GM19468 (cell line): ENCODE measurements around the gene OR1F1.
"Not testable (repeated sequence)": the region's sequence is repeated elsewhere in the genome, so short reads cannot be mapped to it uniquely, and the experiment has no call there.

Source experiments
- ATAC-seq: cut with Tn5 transposase; IDR thresholded peaks from one replicate; pipeline ENCODE4 v1.9.1; 2021; ENCODE audit warnings: mild to moderate bottlenecking, moderate library complexity, moderate number of reproducible peaks; ENCODE audit not compliant: unreplicated experiment; ENCODE audit errors: extremely low read depth

OR1F1 gene

DNA sequence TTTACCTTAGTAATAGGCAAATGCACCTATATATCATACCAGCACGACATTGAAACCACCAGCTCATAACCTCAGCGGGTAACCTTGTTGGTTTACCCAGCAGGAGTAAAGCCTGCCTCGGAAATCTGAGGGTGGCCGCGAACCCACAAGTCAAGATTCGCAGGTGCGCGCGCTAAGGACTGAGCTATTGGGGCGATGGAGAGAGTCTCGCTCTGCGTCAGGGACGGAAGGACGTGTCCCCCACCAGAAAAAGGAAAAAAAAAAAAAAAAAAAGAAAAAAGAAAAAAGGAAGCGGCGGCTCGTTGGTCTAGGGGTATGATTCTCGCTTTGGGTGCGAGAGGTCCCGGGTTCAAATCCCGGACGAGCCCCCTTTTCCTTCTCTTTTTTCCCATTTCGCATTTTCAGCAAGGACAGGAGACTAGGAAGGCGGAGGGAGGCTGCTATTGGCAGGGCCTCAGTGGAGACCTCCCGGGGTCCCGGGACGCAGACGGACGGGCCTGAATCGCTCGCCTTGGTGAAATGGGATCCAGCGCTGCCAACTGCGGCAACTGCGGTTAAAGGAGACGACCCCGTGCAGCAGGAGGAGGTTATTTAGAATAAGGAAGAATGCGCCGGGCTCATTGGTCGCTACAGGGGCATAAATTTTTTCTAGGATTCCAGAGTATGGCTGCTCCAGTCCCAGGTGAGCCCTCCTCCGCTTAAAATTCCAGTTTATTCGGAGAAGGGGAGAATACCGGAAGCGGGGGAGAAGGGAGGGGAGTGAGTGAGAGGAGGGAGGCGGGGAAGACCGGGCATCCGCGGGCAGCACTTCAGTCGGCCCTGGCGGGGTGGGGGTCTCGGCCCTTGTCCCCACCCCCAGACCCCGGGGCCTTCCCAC is at the start of gene OR1F1:
Gene OR1F1 (plus strand): TSS at position 407 of the 877 bp plus-strand sequence.
- no peak for ATAC-seq

DNA sequence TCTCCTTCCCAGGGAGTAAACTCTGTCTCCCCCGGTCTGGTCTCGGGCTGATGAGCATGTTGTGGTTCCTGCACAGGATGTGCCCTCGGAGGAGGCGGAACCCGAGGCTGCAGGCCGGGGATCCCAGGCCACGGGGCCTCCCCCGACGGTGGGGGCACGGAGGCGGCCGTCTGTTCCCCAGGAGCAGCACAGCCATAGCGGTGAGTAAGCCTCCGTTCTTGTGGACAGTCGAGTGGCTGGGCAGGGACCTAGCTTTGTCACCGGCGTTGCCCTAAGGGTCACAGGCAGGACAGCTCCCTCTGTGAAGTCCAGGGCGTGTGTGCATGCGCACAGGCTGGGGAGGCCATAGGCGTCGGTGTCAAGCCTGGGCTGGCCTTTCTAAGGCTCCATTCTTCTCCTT is 49.7 kb upstream of the OR1F1 start:
- ATAC-seq, result no peak

DNA sequence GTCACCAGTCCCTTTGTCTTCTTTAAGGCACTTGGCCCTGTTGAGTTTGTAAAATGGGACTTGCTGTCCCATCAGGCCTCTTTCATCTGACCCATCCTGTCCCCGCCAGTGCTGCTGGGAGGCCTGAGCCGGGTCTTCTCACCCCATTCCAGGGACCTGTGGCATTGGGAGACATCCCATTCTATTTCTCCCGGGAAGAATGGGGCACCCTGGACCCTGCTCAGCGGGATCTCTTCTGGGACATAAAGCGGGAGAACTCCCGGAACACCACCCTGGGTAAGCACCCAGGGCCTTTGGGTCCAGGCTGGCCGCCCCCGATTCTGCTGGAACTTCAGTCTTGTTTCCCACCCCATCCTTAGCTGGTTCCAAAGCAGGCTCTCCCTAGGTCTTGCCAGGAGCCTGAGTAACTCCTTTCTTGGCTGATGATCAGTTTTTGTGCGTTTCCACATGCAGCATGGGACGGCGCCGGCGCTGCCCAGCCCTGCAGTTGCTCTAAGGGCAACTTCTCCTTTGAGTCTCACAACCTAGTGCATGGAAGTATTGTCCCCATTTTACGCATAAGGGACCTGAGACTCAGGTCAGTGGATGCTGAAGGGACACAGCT is 49.1 kb upstream of the OR1F1 start:
- no peak for ATAC-seq

DNA sequence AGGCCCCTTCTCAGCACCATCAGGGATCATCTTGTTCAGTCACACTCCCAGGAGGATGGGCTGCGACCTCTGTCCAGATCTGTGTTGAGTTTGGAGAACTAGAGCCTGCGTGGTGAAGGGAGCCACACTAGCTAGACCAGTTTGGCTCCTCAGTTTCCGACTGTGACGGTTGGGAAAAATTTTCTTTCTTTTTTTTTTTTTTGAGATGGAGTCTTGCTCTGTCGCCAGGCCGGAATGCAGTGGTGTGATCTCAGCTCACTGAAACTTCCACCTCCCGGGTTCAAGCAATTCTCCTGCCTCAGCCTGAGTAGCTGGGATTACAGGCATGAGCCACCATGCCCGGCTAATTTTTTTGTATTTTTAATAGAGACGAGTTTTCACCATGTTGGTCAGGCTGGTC is 48.4 kb upstream of the OR1F1 start:
- not testable (repeated sequence) for ATAC-seq

DNA sequence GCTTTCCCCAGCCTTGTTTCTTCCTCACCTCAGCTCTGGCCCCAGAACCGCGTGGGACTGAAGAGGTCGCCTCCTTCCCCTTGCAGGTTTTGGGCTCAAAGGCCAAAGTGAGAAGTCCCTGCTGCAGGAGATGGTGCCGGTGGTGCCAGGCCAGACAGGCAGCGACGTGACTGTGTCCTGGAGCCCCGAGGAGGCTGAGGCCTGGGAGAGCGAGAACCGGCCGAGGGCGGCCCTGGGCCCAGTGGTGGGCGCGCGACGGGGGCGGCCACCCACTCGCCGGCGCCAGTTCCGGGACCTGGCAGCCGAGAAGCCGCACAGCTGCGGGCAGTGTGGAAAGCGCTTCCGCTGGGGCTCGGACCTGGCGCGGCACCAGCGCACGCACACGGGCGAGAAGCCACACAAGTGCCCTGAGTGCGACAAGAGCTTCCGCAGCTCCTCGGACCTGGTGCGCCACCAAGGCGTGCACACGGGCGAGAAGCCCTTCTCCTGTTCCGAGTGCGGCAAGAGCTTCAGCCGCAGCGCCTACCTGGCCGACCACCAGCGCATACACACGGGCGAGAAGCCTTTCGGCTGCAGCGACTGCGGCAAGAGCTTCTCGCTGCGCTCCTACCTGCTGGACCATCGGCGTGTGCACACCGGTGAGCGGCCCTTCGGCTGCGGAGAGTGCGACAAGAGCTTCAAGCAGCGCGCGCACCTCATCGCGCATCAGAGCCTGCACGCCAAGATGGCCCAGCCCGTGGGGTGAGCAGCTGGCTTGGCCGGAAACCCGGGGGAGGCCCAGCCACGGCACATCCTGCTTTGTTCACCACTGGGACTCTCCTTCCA is 47.2 kb upstream of the OR1F1 start:
- no peak for ATAC-seq

DNA sequence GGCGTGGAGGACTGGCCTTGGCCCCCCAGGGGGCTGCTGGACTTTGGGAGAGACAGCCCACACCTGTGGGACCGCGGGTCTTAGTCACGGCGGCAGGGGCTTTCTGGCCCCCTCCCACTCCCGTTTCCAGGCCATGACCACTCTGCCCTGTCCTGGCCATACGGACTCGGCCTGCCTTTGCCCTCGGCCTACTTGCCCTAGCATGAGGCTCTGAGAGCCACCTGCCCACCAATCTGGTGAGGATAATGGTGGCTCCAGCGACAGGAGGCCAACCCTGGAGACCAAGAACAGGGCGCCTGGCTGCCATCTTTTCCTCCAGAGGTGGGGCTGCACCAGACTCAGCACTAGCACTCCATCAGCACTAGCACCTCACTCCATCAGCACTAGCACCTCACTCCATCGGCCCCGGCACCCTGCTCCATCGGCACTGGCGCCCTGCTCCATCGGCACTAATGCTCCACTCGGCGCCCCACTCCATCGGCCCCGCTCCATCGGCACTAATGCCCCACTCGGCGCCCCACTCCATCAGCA is 46.2 kb upstream of the OR1F1 start:
- no peak for ATAC-seq

DNA sequence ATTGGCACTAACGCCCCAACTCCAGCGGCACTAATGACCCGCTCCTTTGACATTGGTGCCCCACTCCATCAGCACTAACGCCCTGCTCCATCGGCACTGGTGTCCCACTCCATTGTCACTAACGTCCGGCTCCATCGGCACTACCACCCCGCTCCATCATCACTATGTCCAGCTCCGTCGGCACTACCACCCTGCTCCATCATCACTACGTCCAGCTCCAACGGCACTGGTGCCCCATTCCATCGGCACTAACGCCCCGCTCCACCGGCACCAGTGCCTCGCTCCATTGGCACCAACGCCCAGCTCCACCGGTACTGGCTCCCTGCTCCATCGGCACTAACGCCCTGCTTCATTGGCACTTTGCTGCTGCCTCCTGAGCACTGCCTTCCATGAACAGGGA is 45.7 kb upstream of the OR1F1 start:
- no peak for ATAC-seq

DNA sequence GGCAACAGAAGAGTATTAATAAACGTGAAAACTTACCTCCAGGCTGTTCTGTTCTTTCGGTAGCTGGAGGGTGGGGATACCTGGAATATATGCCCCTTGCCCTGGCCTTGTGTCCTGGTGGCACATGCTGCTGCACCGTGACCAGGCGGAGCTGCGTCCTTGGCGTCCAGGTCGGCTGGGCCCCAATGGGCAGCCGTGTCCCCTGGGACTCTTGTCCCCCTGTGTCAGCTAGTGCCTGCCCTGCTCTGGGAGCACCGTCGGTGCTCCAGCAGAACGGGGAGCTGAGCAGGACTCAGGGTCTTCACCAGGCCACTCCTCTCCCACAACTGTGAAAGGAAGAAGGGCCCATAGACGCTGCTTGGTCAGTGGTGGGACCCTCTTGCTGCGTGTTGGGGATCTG is 45.2 kb upstream of the OR1F1 start:
- ATAC-seq, result no peak

DNA sequence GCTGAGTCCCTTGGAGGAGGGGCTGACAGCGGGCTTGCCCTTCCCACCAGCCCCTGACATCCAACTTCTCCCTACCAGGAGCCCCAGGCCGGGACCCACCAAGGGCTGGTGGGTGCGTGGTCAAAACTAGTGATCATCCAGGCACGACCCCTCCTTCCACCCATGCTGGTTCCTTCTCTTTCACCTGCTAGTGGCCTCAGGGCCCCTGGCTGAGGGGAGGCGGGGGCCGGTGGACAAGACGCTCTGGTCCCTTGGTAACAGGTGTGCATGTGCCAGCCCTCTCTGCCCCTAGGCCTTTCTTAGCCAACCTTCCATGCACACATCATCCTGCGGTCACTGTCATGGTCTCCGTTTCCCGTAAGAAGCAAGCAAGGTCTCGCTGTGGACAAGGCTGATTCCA is 44.8 kb upstream of the OR1F1 start:
- ATAC-seq, result no peak

DNA sequence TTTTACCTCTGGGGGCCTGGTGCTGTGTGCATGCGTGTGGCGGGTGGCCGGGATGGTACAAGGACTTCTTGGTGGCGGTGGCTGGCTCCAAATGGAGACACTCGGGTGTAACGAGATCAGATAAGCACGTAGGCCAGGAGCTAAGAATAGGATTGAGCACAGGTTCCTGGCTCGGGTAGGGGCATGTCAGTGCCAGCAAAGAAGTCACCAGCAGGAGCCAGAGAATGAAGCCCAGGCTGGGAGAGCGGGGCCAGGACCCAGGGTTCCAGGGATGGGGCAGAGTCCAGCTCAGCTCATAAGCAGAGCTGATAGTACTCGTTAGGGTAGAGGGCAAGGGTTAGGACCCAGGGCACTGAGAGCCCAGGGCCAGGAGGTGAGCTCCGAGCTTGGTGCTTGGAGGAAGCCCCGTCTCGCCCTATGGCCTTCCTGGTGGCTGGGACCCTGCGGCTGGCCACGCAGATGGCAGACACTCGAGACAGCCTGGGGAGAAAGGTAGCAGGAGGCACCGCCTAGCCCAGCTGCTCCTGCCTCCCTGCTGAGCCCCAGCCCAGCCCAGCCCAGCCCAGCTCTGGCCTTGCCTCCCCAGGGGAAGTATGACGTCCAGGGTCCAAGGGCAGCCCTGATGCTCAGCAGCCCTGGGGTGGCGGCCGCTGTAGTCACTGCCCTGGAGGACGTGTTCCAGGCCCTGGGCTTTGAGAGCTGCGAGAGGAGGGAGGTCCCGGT is 44.2 kb upstream of the OR1F1 start:
- no peak for ATAC-seq

DNA sequence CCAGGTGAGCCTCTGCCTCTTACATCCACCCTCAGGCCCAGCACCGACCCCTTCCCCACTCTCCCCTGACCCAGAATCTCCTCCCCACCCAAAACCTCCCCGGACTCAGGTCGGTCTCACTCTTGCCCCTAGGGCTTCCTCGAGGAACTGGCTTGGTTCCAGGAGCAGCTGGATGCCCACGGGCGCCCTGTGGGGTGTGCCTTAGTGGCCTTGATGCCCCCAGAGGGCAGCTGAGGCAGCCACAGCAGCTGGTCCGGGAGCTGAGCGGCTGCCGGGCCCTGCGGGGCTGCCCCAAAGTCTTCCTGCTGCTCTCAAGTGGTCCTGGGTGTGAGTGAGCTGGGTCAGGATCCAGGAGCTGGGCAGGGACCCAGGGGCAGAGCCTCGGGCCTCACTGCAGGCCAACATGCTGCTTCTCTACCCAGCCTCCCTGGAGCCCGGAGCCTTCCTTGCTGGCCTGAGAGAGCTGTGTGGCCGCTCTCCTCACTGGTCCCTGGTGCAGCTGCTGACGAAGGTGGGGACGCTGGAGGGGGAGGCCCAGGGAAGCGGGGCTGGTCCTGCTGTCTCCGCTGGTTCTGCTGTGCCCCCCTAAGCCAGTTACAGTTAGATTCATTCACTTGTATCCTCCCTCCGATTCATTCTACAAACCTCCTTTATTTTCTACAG is 43.6 kb upstream of the OR1F1 start:
- no peak for ATAC-seq

DNA sequence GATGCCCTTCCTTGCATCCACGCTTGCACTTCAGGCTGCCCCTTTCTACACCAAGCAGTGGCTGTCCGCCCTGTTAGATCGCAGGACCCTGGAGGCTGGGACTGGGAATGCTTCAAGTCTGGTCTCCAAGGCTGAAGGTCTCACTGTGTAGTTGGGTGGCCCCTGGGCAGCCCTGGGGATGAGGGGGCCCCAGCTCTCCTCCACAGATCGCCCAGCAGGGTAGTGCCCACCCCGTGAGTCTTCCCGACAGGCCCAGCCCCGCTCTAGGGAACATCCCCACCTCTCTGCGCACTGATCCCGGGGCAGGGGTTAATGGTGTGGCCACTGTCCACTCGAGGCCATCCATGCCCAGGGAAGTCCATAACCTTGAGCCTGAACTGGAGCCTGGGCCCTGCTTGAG is 42.9 kb upstream of the OR1F1 start:
- no peak for ATAC-seq

DNA sequence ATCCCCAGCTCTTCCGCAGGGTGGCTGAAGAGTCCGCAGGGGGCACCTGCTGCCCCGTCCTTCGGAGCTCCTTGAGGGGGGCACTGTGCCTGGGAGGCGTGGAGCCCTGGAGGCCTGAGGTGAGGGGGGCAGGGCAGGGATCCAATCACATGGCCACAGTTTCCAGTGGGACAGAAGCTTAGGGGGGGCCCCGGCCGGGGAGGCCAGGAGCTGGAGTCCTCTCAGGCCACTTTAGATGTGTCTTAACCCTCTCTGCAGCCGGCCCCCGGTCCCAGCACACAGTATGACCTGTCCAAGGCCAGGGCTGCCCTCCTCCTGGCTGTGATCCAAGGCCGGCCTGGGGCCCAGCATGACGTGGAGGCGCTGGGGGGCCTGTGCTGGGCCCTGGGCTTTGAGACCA is 42.3 kb upstream of the OR1F1 start:
- ATAC-seq, result no peak

DNA sequence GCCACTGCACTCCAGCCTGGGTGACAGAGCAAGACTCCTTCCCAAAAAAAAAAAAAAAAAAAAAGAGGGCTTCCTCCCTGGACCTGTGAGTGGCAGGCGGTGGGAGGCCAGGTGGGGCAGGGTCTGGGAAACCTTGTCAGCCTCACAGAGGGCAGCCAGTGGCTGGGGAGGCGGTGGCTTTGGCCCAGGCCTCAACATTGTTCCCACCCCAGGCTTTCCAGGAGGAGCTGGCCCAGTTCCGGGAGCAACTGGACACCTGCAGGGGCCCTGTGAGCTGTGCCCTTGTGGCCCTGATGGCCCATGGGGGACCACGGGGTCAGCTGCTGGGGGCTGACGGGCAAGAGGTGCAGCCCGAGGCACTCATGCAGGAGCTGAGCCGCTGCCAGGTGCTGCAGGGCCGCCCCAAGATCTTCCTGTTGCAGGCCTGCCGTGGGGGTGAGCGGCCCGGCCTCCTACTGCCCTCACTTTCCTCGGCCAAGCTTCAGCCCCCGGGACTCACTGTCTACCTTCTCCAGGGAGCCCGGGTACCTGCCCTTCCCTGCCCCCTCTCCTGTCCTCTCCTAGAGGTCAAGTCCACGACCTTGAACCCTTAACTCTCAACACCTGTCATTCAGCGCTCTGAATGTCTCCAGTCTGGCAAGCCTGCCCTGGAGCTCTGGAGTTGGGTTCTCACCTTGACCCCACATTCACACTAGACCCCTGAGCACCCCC is 40.8 kb upstream of the OR1F1 start:
- ATAC-seq, result no peak

DNA sequence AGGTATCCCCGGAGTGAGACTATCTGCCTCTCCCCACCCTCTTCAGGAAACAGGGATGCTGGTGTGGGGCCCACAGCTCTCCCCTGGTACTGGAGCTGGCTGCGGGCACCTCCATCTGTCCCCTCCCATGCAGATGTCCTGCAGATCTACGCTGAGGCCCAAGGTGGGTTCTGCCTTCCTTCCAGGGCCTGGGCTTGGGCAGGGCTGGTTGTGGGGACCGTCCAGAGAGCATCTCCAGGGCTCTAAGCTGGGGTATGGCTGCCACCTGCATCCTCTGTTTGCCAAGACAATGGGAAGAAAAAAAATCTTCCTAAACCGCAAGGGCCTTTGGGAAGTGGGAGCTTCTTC is 40.3 kb upstream of the OR1F1 start:
- ATAC-seq, result no peak

DNA sequence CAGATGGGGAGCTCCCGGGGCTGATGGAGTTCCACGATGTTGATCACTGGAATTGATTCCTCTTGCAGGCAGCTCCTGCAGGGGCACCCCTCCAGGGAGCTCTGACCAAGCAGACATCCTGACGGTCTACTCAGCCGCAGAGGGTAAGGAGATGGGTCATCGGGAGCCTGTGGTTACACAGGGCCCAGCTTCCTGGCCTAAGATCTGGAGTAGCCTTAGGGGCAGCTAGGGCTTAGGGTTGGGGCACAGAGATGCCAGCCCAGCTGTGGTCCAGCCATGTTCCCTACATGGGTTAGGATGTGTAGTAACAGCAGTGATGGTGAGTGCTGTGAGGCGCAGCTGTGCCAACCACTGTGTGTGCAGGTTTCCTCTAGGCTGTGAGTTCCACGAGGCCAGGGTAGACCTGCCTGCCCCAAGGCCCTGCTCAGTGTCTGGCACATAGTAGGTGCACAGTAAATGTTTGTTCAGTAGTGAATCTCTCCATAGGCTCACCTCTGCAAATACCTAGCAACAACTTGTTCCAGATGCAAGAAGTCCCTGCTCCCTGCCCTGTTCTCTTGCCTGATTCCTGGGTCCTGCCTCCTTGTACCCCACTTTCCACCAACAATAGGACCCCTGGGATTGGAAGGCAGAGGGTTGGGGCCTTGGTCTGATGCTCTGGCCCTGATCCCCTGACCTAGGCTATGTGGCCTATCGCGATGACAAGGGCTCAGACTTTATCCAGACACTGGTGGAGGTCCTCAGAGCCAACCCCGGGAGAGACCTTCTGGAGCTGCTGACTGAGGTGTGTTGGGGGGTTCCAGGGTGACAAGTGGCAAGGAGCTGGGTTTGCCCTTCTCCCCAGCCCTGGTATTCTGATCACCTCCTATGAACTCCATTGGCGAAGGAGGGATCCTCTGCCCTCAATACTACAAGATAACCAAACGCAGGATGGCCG is 39.5 kb upstream of the OR1F1 start:
- no peak for ATAC-seq

DNA sequence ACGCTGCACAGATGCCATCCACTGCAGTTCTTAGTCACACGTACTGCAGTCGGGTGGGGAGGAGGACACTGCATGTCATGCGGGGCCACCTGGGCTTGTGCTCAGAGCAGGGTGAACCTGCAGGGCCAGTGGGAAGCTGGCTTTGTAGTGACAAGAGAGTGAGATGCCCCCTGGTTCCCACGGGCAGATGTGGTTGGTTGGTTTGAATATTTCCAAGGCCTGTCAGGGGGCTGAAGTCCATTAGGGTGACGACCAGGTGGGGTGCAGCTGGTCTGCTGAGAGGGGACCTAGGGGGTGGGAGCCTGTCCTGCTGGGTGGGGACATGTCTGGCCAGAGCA is 38.8 kb upstream of the OR1F1 start:
- ATAC-seq, result no peak

DNA sequence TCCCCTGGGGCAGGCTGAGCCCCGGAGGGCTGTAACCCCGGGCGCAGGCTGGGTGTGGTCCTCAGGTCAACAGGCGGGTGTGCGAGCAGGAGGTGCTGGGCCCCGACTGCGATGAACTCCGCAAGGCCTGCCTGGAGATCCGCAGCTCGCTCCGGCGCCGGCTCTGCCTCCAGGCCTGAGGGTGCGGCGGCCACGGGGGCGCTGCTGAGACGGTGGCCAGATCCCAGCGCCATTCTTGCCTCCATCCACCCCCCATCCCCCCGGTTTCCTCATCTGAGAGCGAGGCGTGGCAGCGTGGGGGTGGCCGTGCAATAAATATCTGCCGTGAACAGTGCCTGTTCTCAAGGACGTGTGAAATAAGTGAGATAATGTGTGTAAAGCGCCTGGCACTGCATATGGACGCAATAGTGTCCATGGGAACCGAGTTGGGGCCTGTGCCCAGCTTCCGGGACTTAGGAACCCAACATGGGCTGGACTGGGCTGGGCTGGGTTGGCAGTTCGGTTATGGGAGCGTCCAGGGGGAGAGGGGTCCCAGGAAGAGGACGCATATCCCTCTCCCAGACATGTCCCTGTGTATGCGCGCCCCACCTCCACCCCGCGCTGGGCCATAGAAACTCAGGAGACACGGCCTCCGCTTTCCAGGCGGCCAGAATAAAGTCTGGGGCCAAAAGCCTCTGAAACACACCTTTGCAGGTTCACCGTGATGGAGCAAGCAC is 38.2 kb upstream of the OR1F1 start:
- no peak for ATAC-seq
